Measurements from ENCODE around the gene EXOSC2.

The EXOSC2 gene, protein sequence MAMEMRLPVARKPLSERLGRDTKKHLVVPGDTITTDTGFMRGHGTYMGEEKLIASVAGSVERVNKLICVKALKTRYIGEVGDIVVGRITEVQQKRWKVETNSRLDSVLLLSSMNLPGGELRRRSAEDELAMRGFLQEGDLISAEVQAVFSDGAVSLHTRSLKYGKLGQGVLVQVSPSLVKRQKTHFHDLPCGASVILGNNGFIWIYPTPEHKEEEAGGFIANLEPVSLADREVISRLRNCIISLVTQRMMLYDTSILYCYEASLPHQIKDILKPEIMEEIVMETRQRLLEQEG

GRCh38 chr9:130693426-130694191 lies at the start of gene EXOSC2:
Gene EXOSC2, plus strand, starts transcription at chr9:130693780. Its CDS starts 12 bp downstream, at chr9:130693792.
- peak; percentile 91 for DNase-seq

- DNase-seq: no peak
Observed at GRCh38 chr9:130651221-130651620, 42.4 kb upstream of the EXOSC2 start.

- DNase-seq: no peak
Observed at GRCh38 chr9:130651752-130652151, 41.8 kb upstream of the EXOSC2 start.

GRCh38 chr9:130654879-130655278 lies 38.7 kb upstream of the EXOSC2 start:
- DNase-seq: no peak

DNA sequence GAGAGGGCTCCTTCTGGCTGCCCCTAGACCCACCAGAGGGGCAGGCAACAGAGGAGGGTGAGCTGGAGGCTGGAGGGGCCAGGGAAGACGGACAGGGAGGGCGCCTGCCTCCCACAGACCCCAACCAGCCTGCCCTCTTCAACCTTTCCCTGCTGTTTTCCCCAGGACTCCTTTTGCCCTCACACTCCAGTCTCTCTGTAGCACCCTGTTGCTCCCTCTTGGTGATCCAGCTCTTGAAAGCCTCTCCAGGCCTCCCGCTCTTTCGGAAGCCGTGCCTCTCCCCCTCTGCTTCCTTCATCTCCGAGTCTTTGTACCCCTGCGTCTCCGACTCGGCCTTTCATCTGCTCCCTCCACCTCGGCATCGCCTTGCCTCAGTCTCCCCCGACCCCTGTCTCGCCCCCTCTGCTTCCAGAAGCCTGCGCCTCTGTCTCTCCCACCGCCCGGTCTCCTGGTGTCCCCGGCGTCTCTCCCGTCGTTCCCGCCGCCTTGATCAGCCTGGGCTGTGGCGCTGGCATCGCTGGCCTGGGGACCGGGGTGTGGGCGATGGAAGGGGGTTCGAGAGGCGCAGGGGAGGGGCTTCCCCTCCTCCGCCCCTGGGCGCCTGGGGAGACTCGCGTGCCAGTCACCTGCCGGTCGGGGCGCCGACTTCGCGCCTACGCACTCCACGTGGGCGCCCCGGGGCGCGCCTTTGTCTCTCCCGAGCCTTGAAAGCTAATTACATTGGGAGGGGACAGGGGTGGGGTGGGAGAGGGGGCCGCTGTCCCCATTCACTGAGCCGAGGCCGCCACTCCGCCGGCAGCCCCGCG lies 34.5 kb upstream of the EXOSC2 start:
- no peak for DNase-seq

DNA sequence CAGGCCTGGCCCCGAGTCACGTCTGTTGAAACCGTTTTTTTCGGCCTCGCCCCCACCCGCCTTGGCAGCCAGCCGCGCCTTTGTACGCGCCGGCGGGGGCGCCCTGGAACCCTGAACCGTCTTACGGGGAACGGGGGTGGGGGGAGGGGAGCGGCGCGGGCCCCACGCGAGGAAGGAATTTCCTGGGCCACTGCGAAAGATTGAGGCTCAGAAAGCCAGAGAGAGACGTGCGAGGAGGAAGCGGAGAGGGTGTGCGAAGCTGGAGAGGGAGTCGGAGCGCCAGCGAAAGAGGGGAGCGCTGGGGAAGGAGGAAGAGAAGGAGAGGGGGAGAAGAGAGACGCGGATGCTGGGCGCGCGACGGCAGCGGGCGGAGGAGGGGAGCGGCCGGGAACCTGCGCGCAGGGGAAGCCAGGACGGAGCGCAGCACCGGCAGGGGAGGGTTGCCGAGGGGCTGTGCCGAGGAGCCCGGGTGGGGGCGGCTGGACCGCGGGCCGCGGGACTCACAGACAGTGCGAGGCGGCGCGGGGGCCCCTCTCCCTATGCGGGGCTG lies 33.8 kb upstream of the EXOSC2 start:
- peak; percentile 22 for DNase-seq

GRCh38 chr9:130660326-130660682 lies 33.3 kb upstream of the EXOSC2 start:
- no peak for DNase-seq

GRCh38 chr9:130660683-130661450 lies 32.7 kb upstream of the EXOSC2 start:
- DNase-seq: no peak

DNA sequence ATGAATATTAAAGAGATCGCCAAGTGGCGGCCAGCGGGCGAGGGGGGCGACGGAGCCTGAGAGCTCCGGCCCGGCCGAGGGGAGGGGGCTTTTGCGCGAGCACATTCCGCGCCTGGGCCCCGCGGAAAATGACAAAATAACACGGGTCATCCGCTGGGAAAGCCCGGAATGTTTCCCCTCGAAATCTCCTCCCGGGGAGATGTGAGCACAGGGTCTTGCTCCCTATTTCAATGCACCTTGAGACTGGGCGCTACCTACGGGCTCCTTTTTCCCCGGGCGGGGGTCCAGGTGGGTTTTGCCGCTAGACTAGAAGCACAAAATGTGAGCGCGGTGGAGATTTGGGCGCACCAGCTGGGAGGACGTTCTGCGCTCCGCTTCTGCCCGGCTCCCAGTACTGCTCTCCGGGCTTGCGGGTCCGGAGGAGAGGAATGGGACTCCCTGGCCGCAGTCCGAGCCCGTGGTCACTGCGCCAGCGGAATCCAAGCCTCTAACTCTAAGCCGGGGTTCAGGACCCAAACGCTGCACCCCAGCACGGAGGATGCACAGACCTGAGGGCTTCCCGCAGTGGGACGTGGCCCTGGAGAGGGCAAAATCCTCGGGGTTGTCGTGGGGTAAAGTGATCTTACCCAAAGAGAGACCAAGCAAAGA lies 32.0 kb upstream of the EXOSC2 start:
- DNase-seq: no peak

DNA sequence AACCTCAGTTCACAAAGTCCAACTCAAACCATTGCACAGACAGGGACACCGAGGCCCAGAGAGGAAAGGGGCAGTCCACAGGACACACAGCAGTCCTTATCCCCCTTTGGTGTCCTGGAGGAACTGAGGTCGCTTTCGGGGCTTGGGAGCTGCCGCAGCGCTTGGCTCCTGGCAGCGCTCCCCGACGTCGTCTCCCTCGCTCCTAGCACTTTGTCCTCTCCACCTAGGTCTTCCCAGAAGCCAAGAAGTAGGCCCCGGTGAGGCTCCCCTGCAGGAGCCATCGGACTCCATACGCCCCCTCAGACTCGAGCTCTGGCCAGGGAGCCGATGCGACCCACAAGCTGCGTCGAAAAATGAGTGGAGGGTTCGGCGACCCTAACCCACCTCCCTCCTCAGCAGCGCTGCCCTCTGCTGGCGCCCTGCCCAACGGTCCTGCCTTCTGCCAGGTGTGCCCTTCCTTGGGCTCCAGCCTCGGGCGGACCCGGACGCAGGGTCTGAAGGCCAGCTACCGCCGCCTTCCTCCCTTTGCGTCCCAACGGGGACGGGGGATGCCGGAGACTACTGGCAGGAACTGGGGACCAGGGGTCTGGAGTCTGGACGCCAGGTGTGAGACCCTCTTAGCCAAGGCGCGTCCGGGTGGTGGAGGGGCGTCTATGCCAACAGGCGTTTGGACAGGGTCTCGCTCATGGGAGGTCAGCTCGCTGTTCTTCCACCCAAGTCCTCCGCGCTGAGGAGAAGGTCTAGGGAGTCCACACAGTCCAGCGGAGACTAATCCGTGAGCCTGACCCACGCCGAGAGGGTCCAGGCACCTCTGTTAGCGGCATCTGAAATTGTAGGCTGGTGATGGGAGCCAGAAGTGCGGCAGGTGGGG lies 31.2 kb upstream of the EXOSC2 start:
- peak; percentile 35 for DNase-seq

- no peak for DNase-seq
Observed at GRCh38 chr9:130662970-130663257, 30.7 kb upstream of the EXOSC2 start.

DNA sequence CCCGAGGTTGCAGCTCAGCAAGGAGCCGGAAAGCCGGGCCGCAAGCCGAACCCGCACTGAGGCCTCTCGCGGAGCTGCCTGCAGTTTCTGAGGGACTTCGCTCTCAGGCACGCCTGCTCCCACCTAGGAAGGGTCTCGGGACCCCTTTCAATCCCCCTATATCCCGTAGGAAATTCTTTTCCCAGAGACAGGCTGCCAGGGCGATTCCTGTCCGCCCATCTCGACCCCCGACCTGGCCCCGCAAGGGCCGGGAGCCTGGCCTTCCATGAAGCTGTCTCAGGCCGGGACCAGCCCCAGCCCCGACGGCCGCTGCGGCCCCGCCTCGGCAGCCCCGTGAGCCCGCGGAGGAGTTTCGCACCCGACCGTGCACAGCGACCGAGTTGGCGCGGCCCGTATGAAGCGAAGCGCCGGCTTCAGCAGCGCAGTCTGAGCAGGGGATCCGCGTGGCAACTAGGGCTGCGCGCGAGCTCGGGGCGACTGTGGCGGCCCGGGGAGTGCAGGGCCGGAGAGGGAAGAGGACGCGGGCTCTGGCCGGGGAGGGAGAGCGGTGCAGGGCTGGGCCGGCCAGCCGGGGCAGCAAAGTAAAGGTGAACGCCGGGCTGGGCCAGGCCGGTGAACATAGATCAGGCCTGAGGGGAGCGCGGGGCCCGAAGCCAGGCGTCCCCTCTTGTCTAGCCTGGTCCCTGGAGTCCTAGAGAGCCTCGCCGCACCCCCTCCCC lies 30.2 kb upstream of the EXOSC2 start:
- no peak for DNase-seq

DNA sequence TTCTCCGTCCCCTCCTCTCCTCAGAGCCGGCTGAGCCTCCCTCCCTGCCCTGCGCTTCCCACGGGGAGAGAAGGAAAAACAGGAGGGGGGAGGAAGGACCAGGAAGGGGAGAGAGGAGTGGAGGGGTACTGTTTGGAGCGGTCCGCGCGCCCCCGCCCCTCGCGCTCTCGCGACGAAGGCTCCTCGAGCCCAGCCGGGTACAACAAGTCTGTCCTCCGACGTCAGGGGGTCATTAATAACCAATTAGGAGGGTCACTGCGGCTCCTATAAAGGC lies 29.7 kb upstream of the EXOSC2 start:
- peak; percentile 42 for DNase-seq

DNA sequence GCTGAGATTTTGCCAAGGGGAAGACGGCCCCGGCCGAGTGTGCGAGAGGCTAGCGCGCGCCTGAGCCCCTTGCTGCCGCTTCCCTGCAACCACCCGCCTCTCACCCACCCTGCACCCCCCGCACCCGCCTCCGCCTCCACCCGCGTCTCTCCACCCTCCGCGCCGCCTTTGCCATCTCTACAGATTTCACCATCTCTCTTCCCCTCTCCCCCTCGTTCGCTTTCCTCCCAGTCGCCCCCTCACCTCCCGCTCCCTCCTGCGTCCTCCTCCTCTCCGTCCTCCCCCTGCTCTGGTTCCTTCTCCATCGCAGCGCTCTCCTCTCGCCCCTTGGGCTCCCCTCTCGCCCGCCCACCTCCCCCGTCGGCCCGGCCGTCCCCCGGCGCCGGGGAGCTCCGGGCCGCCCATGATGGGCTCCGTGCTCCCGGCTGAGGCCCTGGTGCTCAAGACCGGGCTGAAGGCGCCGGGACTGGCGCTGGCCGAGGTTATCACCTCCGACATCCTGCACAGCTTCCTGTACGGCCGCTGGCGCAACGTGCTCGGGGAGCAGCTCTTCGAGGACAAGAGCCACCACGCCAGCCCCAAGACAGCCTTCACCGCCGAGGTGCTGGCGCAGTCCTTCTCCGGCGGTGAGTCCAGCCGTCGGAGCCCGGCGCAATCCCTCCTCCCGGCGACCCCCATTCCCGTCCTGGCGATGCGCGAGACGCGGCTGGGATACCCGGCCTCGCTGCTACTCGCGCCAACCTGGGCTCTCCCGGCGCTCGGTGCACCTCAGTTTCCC lies 29.1 kb upstream of the EXOSC2 start, which contains the start of gene PRDM12:
Gene PRDM12, plus strand, starts transcription at position 344 of the 778 bp plus-strand sequence. Its CDS starts 60 bp downstream, at position 404.
- DNase-seq: peak; percentile 11

DNA sequence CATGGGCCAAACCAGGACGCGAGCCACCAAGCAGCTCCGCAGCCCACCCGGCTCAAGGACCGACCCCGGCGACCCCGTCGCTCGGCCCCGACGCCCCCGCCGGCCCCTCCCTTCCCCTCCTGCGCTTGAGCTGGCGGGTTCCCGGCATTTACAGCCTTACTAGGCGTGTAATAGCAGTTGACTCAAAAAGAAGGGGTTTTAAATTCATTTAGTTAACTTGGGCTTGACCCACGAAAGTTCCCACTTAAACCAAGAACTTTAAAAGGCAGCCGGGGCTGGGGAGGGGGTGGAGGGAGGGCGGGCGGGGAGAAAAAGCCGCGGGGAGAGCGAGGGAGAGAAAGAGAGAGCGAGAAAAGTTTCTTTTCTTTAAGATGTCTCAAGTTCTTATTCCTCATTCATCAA lies 28.6 kb upstream of the EXOSC2 start:
- DNase-seq: no peak

- no peak for DNase-seq
Observed at GRCh38 chr9:130665431-130666392, 27.9 kb upstream of the EXOSC2 start.

DNA sequence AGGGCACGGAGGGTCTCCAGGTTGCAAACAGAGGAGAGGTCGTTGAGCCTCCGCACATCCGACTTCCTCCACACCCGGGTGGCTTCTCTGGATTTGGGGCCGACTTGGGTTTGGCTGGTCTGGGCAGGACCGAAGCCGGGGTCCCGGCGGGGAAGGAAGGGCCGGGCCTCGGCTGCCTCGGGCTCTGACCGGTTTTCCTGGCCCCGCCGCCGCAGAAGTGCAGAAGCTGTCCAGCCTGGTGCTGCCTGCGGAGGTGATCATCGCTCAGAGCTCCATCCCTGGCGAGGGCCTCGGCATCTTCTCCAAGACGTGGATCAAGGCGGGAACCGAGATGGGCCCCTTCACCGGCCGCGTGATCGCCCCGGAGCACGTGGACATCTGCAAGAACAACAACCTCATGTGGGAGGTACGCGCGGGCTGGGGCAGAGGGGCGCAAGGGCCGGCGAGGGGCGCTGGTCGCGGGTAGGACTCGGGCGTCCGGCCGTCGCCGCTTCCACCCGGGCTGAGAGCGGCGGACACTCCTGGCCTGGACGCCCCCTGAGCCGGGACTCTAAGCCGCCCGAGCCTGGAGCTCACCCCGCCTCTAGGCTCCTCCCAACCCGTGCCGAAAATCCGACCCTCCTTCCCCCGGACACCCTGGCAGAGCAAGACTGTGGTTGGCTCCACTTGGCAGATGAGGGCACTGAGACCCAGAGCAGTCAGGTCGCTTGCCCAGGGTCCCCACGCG lies 27.0 kb upstream of the EXOSC2 start:
- no peak for DNase-seq

DNA sequence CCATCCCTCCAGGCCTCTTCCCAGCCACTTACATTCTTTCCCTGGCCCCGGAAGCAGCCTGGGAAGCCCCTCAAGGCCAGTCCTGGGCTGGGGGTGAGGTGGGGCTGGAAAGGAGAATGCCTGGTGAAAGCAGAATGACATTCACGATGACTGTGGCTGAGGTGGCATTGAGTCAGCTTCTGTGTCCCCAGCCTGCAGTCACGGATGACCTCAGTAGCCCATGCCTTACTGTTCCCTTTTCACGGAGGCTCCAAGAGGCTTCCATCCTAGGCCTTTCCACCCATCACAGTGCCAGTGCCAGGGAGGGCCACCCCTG lies 26.5 kb upstream of the EXOSC2 start:
- DNase-seq: no peak
